HepG2 (cell line): ENCODE data around the gene OBSL1. TPM values are rescaled to one million over a fixed set of nuclear protein-coding genes. Genes with fewer than 3 reads are reported as not detected.

Experiments
- HDAC1 ChIP-seq: sonication (generic); formaldehyde crosslinking; IDR thresholded peaks from 2 replicates; pipeline ENCODE4 v1.5.1; 2020; ENCODE audit warnings: mild to moderate bottlenecking, missing genetic modification reagents
- MEIS1 ChIP-seq: sonication (generic); formaldehyde crosslinking; IDR thresholded peaks from 2 replicates; pipeline ENCODE4 v1.9.0; 2021; ENCODE audit warnings: mild to moderate bottlenecking, missing genetic modification reagents, moderate library complexity, borderline replicate concordance
- PAXIP1 ChIP-seq: sonication (generic); formaldehyde crosslinking; conservative IDR thresholded peaks from 2 replicates; pipeline ENCODE4 v1.4.0; 2020; ENCODE audit warnings: mild to moderate bottlenecking, missing genetic modification reagents, moderate library complexity
- RAD21 ChIP-seq: fragments of 450-650 bp; formaldehyde crosslinking; IDR thresholded peaks from 2 replicates; pipeline ENCODE4 v1.5.0; 2020; ENCODE audit warnings: mild to moderate bottlenecking
- SMARCC2 ChIP-seq: fragments of 450-650 bp; IDR thresholded peaks from 2 replicates; pipeline ENCODE4 v1.6.1; 2017; ENCODE audit warnings: antibody characterized with exemption, mild to moderate bottlenecking
- ZBTB20 ChIP-seq: sonication (generic); formaldehyde crosslinking; IDR thresholded peaks from 2 replicates; pipeline ENCODE4 v1.8.1; 2023; ENCODE audit warnings: missing genetic modification reagents, low read depth, mild to moderate bottlenecking, borderline replicate concordance
- ZBTB40 ChIP-seq, 2 experiments: fragments of 450-650 bp in 1 of 2; sonication (generic) in 1 of 2; formaldehyde crosslinking in 1 of 2; IDR thresholded peaks; 2 replicates each; pipeline versions ENCODE4 v1.6.1 to v1.8.0; 2016 to 2022; ENCODE audit warnings: antibody characterized with exemption in 1 of 2, mild to moderate bottlenecking in 1 of 2, missing genetic modification reagents in 1 of 2
- ZNF609 ChIP-seq: sonication (generic); formaldehyde crosslinking; IDR thresholded peaks from 2 replicates; pipeline ENCODE4 v1.4.0; 2020; ENCODE audit warnings: mild to moderate bottlenecking, missing genetic modification reagents, borderline replicate concordance
- ZNF644 ChIP-seq: IDR thresholded peaks from 2 replicates; pipeline ENCODE4 v1.6.1; 2016; ENCODE audit warnings: low read depth
- ZNF761 ChIP-seq: sonication (generic); formaldehyde crosslinking; conservative IDR thresholded peaks from 2 replicates; pipeline ENCODE4 v1.4.0; 2020; ENCODE audit warnings: mild to moderate bottlenecking, missing genetic modification reagents
- polyA plus RNA-seq, 8 experiments: library from polyadenylated mRNA; depleted of rRNA in 3 of 8; stranded (reverse) in 7 of 8; unstranded in 1 of 8; fragments of >200 nt; fragmentation: Illumina TruSeq in 4 of 8; extraction: Trizol in 4 of 8; gene quantifications; 2 replicates each; pipeline versions ENCODE4 v1.2.1 to v1.2.3, GENCODE V29; 2011 to 2016; ENCODE audit warnings: low read depth in 4 of 8, missing spikeins in 1 of 8, mixed read lengths in 1 of 8; ENCODE audit not compliant: insufficient read depth in 1 of 8
- total RNA-seq, 5 experiments: library from RNA; depleted of rRNA; stranded (reverse); fragments of >200 nt; fragmentation: Illumina TruSeq; extraction: Trizol; gene quantifications; 2 replicates each; pipeline ENCODE4 v1.2.3, GENCODE V29; 2016; ENCODE audit warnings: low read depth in 1 of 5

OBSL1 gene
- total and polyA plus RNA-seq, 2 of the 13 experiments (the other 11 are each of a cell fraction or from before 2014, with no cell fraction given): 86.7 to 218 TPM

GRCh38 chr2:219595256-219595655 lies 23.9 kb upstream of the OBSL1 start (continued):
- TF ChIP-seq PAXIP1 (CRISPR knock-in tag) (peak; percentile 43; the same call in 1 of the 2 replicates), ZNF609 (CRISPR knock-in tag) (0 out of 2 replicates have a peak, but pooled peaks have one; percentile 23), SMARCC2 (no peak), HDAC1 (CRISPR knock-in tag) (no peak), ZNF761 (CRISPR knock-in tag) (no peak), RAD21 (CRISPR knock-in tag) (no peak), MEIS1 (no peak), ZBTB40 (IDR thresholded peaks at IDR 0.05) (no peak), ZBTB40 (CRISPR knock-in tag; IDR thresholded peaks at IDR 0.05) (no peak), ZNF644 (CRISPR knock-in tag) (no peak), ZBTB20 (no peak)
